ENCODE results near the gene OR52E4.

Gene OR52E4

DNA sequence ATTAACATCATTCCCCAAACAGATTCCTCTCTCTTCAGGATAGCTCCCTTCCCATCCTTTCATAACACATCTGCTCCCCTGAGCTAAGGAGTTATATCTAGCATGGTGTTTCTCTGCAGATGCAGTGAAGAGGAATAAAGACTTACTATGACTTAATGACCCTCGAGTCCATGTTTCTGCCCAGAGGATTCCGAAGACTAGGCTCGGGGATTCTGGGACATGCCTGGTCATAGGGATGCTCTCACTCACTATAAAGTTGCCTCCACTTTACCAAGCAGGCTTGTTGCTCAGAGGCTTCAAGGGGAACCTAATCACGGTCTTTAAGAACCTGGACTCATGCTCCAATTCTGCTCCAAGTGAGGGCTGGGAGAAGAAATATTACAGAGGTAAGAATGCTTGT is at the start of gene OR52E4:
OR52E4 (plus strand) TSS at position 301 of the 400 bp plus-strand sequence. CDS start 3,664 bp downstream, outside the sequence.
- no peak for DNase-seq (ENCODE audit: low spot score)

DNA sequence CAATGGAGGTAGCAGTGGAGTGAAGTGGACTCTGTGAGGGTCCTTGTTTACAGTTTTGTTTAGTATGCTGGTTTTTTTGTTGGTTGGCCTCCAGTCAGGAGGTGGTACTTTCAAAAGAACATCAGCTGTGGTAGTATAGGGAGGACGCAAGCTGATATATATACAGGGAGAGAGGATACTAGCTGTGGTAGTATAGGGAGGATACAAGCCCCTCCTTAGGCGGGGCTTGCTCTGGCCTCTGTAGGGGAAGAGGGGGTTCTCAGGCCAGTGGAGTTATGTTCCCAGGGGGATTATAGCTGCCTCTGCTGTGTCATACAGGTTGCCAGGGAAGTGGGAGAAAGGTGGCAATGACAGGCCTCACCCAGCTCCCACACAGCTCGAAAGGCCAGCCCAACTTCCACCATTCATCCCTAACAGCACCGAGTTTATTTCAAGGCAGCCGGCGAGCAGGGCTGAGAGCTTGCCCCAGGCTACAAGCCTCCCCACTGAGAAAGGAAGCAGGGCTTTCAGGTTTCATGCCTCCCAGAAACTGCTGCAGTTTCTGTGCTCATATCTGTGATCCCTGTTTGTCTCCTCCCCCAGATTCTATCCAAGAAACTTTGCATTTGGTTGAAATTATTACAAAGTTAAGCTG is 49.1 kb upstream of the OR52E4 start:
- no peak for DNase-seq (ENCODE audit: low spot score)

DNA sequence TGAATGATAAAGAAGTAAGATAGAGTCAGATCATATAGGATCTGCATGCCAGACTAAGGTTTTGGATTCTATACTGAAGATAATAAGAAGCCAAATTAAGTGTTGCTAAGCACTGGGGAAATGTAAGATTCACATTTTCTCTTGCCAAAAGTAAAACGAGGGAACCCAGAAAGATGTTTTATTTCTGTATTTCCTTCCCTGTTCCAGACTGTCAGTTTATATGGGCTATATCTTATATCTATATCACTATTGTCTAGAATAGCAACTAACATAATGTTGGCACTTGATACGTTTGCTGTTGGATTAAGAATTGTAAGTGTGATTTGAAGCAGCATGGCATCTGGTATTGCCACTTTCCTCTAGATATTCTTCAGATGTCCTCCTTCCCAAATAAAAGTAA is 47.0 kb upstream of the OR52E4 start:
- DNase-seq (ENCODE audit: low spot score): no peak

DNA sequence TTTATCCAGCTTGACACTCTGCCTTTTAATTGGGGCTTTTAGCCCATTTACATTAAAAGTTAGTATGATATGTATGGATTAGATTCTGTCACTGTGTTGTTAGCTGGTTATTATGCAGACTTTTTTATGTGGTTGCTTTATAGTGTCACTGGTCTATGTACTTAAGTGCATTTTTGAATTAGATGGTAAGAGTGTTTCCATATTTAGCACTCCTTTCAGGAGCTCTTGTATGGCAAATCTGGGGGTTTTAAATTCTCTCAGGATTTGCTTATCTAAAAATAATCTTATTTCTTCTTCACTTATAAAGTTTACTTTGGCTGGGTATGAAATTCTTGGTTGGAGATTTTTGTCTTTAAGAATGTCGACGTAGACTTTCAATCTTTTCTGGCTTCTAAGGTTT is 42.7 kb upstream of the OR52E4 start:
- no peak for DNase-seq (ENCODE audit: low spot score)

DNA sequence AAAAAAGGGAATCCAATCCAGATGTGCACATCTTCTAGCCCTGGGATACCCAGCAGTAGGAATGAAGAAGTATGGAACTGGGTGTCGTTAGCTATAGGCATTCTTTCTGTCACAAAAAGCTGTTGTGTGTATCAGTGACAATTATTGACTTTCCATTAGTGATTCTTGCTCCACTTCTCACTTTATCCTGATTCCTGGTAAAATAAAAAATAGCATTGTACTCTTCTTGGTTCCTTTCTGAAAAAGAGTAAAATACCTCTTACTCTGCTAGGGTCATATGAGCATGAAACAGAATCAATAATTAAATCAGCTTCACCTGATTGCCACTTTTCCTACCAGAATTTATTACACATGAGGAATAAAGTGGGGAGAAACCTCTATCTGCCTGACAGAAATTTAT is 38.6 kb upstream of the OR52E4 start, which contains the start of gene OR52E6:
OR52E6 (minus strand) TSS at position 101 of the 400 bp plus-strand sequence; CDS start at position 101, 0 bp downstream.
- no peak for DNase-seq (ENCODE audit: low spot score)

DNA sequence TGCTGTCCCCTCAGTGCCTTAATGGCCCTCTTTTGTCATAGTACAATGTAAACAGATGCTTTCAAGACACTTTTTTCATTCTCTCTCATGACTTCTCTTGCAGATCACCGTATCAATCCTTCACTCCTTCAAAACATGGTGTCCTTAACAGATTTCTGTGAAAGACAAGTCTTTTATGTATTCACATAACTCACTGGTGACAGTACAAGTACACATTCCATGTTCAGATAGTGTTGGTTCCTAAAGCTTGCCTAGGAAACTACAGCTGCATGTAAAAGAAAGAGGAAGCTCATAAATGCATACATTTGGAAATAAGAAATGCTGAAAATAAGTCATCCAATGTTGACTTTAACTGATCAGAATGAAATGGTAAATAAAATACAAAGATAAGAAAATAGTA is 33.7 kb upstream of the OR52E4 start:
- no peak for DNase-seq (ENCODE audit: low spot score)

DNA sequence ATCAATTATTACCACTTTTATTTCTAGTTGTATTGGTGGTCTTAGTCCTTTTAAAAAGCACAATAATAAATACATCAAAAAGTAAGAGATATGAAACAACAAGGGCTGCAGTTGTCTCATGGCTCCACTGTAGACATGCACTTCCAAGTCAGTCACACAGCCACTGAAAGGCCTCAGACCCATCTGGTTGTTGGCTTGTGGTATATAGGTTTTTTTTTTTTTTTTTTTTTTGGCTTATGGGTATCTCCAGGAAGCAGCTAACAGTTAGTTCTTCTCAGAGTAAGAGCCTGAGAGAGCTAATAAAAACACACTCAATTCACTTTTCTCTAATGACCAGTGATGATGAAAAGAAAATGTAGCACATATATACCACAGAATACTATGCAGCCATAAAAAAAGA is 32.7 kb upstream of the OR52E4 start:
- no peak for DNase-seq (ENCODE audit: low spot score)

DNA sequence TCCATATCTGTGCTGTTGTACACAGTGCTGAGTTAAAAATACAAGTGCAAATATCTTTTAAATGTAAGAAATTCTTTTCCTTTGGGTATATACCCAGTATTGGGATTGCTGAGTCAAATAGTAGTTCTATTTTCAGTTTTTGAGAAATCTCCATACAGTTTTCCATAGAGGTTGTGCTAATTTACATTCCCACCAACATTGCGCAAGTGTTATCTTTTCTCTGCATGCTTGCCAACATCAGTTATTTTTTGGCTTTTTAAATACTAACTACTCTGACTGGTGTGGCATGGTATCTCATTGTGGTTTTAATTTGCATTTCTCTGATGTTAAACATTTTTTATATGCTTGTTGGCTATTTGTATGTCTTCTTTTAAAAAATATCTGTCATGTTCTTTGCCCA is 29.4 kb upstream of the OR52E4 start:
- no peak for DNase-seq (ENCODE audit: low spot score)

DNA sequence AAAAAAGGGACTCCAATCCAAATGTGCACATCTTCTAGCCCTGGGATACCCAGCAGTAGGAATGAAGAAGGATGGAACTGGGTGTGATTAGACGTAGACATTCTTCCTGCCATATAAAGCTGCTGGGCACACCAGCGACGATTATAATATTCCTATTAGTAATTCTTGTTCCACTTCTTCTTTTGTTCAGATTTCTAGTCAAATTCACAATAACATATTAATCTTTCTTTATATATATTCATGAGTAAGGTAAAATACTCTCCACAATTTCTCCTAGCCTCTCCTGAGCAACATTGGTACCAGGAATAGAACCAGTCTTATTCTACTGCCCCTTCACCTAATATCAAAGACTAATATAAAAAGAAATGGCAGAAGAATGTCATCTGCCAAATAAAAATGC is 22.8 kb upstream of the OR52E4 start, which contains the start of gene OR52E8:
OR52E8 (minus strand) TSS at position 101 of the 400 bp plus-strand sequence; CDS start at position 101, 0 bp downstream.
- no peak for DNase-seq (ENCODE audit: low spot score)

DNA sequence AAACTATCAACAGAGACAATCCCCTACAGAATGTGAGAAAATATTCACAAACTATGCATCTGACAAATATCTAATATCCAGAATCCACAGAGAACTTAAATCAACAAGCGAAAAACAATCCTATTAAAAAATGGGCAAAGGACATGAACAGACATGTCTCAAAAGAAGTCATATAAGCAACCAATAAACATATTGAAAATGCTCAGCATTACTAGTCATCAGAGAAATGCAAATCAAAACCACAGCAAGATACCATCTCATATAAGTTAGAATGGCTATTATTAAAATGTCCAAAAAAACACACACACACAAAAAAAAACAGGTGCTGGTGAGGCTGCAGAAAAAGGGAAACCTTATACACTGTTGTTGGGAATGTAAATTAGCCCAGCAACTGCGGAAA is 14.6 kb upstream of the OR52E4 start:
- no peak for DNase-seq (ENCODE audit: low spot score)

DNA sequence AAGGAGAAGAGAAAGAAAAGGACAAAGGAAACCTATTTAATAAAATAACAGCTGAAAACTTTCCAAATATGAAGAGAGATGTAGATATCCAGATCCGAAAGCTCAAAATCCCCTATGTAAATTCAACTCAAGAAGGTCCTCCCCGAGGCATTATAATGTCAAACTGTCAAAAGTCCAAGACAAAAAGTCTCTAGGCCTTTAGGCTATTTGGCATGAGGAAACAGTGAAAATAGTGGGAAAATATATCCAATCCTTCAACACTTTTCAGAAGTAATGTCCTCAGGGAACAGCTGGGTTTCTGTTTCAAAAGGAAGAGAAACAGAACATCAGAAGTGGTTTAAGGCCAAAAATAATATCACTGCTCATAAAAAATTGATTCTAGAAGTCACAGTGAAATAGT is 1.9 kb upstream of the OR52E4 start:
- no peak for DNase-seq (ENCODE audit: low spot score)

DNA sequence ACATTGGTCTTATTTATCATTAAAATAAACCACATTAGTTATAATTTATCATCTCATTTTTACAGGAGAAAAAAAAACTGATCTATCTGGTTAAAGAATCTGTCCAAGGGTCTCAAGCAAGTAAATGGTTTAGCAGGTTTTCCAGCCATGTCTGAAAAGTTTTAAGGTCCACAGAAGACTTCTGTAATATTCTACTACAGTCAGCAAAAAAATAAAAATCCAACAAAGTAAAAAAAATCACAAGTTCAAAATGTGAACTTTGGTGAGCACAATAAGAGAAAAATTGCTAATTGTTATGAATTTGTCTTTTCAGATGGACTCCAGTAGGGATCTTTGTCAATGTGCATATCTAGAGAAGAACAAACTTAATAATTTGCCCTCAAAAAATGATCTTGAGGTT is 1.3 kb downstream of the OR52E4 start:
- no peak for DNase-seq (ENCODE audit: low spot score)

DNA sequence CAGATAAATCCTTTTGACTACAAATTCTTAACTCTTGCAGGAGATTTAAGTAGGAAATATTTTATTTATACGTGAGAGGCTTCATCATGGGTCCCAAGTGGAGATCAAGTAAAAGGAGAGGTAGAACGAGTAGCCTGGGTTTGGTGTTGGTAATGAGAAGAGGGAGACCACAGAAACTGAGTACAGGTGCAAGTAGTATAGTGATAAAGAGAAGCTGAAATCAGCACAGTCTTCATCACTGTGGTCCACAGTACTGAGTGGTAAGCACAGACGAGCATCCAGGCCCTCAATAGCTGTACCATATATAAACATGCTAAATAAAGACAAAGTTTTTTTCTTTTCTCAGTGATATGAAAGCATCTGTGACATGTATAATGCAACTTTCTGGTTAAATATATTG is 6.7 kb downstream of the OR52E4 start:
- DNase-seq (ENCODE audit: low spot score): no peak

DNA sequence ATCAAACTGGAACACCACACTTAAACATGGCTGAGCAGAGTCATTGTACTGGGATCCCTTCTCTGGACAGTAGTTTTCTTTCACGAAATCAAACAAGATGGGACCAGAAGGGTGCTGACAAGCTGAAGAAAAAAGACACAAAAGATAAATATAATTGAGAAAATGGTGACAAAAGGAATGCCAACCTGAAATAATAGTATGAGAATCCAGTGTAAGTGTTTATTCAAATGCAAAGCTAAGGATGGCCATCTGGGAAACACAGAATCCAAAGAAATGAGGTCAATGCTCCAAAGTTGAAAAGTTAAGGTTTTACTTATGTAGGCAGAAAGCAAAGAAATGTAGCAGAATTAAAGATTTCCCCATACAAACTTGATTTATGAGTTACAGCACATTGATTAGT is 7.2 kb downstream of the OR52E4 start:
- no peak for DNase-seq (ENCODE audit: low spot score)

DNA sequence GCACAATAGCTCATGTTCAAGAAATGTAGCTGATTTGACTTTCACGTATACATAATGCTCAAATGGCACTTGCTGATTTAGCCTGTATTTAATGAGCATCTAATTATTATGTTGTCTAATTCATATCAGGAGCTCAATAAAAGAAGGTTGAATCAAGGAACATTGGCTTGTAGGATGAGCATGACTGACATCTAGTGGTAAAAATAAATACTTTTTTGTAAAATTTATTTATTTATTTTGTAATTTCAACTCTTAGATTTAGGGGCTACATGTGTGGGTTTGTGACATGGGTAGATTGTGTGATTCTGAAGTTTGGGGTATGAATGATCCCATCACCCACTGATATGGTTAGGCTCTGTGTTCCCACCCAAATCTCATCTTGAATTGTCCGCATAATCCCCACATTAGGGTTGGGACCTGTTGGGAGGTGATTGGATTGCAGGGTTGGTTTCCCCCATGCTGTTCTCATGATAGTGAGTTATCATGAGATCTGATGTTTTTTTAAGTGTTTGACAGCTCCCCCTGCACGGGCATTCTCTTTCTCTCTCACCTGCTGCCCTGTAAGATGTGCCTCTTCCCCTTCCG is 10.9 kb downstream of the OR52E4 start:
- DNase-seq (ENCODE audit: low spot score): peak; percentile 12

DNA sequence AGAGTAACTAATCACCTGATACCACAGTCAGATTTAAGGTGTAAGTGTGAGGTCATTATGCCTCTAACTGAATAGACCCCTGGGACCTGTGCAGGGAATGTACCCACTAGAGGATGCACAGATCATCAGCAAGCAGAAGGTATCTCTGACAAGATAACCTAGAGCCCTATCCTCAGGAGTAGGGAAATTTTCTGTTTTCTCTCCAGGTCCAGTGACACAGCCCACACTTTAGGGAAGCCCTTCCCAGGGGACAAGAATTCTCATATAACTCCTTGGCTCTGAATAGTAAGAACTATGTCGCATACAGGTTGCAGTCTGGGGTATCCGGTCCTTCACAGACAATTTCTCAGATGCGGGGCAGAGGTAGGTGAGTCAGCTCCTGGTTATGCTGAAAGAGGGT is 12.5 kb downstream of the OR52E4 start, which contains the start of gene OR52E5:
OR52E5 (plus strand) TSS at position 301 of the 400 bp plus-strand sequence. CDS start 7,569 bp downstream, outside the sequence.
- DNase-seq (ENCODE audit: low spot score): no peak

DNA sequence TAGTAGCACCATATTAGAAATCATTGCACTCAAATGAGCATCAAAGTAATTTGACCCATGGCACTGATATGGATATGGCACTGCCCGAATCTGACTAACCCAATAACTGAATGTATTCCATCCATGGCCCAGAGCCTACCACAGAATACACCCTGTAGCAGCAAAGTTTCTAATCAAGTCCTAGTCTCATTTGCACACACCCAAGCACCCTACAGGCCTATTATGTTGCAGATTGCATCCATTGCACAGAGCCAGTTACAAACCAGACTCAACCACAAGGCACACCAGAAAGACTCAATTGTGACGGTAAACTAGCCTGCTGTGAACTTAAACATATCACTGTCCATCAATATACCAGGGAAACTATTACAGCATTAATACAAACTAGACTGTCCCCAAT is 19.1 kb downstream of the OR52E4 start:
- DNase-seq (ENCODE audit: low spot score): no peak

DNA sequence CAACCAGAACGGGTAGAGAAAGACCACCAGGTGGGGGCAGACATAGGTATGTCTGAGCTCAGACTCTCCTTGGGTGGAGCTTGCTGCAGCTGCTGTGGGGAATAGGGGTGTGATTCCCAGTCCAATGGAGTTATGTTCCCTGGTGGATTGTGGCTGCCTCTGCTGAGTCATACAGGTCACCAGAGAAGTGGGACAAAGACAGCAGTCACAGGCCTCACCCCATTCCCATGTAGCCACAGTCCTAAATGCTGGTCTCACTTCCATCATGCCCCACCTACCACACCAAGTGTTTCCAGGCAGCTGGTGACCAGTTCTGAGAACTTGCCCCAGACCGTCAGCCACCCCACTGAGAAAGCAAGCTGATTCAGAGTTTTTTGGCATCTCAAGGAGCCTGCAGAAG is 30.1 kb downstream of the OR52E4 start:
- DNase-seq (ENCODE audit: low spot score): no peak

DNA sequence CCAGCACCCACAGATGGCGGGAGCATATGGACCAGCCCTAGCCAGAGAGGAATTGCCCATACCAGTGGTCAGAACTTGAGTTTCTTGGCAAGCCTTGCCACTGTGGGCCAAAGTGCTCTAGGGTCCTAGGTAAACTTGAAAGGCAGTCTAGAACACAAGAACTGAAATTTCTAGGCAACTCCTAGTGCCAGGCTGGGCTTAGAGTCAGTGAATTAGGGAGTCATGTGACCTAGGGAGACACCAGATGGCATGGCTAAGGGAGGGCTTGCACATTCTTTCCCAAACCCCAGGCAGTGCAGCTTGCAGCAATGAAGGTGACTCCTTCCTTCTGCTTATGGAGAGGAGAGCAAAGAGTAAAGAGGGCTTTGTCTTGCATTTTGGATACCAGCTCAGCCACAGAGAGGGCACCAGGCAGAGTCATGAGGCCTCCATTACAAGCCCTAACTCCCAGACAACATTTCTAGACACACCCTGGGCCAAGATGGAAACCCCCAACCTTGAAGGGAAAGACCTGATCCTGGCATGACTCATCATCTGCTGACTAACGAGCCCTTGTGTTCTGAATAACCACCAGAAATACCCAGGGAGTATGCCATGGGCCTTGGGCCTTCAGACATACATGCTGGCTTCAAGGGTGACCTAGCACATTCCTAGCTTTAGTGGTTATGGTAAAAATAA is 42.5 kb downstream of the OR52E4 start:
- no peak for DNase-seq (ENCODE audit: low spot score)

DNA sequence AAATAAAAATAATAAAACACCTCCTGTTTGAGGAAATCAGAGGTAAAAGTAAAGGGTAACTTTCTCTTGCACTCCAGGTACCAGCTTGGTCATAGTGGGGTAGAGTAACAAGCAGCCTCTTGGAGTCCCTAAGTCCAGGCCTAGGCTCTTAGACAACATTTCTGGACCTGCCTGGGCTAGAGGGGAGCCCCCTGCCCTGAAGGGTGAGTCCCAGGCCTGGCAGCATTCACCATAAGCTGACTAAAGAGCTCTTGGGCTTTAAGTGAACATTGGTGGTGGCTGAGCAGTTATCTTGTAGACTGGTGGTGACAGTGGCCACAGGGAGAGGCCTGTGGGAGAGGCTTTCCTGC is 43.0 kb downstream of the OR52E4 start:
- DNase-seq (ENCODE audit: low spot score): no peak

DNA sequence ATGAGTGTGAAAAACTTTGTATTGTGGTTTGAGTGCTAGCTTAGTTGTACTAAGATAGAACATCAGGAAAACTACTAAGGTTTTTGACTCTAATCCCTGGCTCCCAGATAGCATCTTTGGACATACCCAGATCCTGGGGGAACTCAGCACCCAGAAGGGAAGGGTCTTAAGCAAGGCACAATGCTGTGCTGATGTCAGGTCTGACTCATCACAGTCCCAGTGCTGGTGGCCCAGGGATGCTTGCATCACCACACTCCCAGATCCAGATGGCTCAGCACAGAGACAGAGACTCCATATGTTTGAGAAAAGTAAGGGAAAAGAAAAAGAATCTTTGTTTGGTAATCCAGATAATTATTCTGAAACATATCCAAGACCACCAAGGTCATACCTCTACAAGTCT is 43.4 kb downstream of the OR52E4 start:
- DNase-seq (ENCODE audit: low spot score): no peak

DNA sequence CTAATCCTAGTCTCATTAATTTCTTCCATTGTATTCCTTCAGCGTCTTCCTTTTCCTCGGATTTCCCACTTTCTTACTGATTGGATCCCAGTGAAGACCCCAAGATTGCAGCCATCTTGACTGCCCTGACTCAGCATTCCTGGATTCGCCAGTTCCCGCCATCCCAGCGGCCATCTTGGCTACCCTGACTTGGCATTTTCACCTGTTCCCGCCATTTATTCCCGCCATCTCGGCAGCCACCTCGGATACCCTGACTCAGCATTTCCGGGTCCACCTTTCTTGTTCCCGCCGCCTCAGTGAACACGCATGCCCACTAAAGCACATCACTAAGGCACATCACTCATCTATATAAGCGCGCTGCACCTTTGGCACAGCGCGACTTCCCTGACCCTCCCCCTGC is 47.8 kb downstream of the OR52E4 start:
- DNase-seq (ENCODE audit: low spot score): no peak

DNA sequence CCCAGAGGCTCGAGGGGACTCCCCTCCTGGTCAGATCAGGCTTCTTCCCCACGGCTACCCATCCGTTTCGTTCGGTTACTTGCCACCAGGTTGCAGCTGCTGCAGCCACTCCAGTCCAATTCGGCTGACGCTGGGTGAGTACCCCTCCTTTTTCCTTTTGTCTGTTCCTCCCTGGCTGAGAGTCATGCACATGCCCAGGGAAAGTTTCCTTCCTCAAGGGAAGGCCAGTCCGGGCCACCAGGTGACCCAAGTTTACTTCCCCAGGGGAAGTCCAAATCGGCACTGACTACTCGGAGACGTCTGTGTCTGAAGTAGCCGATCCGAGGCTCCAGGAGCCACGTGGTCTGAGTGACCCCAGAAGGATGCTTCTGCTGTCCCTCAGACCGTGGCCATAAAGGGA is 48.4 kb downstream of the OR52E4 start:
- DNase-seq (ENCODE audit: low spot score): no peak

Data from iPS-NIHi11 (cell line).